Stimulated activated CD4-positive, alpha-beta T cell treated with anti-CD3 and anti-CD28 coated beads, Interleukin-1b, Interleukin-23, amount 100 ng/mL, for 4 hours (primary cell): ENCODE results near the gene RBMS1.
"Not testable (repeated sequence)": the region's sequence is repeated elsewhere in the genome, so short reads cannot be mapped to it uniquely, and the experiment has no call there.

Experiments
- DNase-seq, 2 donors: peaks; one replicate each; pipeline ENCODE4 v3.0.0-alpha.2; 2020; ENCODE audit warnings: low read depth in 2 of 2

RBMS1 gene

GRCh38 chr2:160471950-160472349 is 21.7 kb downstream of the RBMS1 start:
- DNase-seq, result no peak

- DNase-seq, result no peak
Observed at GRCh38 chr2:160469621-160470204, 23.9 kb downstream of the RBMS1 start.

GRCh38 chr2:160469164-160469563 is 24.4 kb downstream of the RBMS1 start:
- DNase-seq, result no peak

GRCh38 chr2:160467086-160467485 is 26.5 kb downstream of the RBMS1 start:
- DNase-seq, result no peak

- DNase-seq, result no peak
Observed at GRCh38 chr2:160465406-160465805, 28.2 kb downstream of the RBMS1 start.

GRCh38 chr2:160465002-160465401 is 28.6 kb downstream of the RBMS1 start:
- no peak for DNase-seq

- no peak for DNase-seq
Observed at GRCh38 chr2:160464017-160464416, 29.6 kb downstream of the RBMS1 start.

- DNase-seq, result no peak
Observed at GRCh38 chr2:160463245-160463644, 30.4 kb downstream of the RBMS1 start.

GRCh38 chr2:160460333-160460731 is 33.3 kb downstream of the RBMS1 start:
- DNase-seq, result no peak

GRCh38 chr2:160459538-160460332 is 33.9 kb downstream of the RBMS1 start:
- DNase-seq, result no peak

GRCh38 chr2:160458718-160459453 is 34.7 kb downstream of the RBMS1 start:
- no peak for DNase-seq

- no peak for DNase-seq
Observed at GRCh38 chr2:160457588-160457987, 36.0 kb downstream of the RBMS1 start.

GRCh38 chr2:160454070-160454797 is 39.4 kb downstream of the RBMS1 start:
- no peak for DNase-seq

GRCh38 chr2:160453111-160453820 is 40.3 kb downstream of the RBMS1 start:
- no peak for DNase-seq

- no peak for DNase-seq
Observed at GRCh38 chr2:160450486-160450885, 43.1 kb downstream of the RBMS1 start.

GRCh38 chr2:160448821-160449220 is 44.8 kb downstream of the RBMS1 start:
- not testable (repeated sequence) for DNase-seq

- DNase-seq, result no peak
Observed at GRCh38 chr2:160445673-160446072, 47.9 kb downstream of the RBMS1 start.

GRCh38 chr2:160442603-160443002 is 51.0 kb downstream of the RBMS1 start:
- no peak for DNase-seq

GRCh38 chr2:160440888-160441287 is 52.7 kb downstream of the RBMS1 start:
- no peak for DNase-seq

GRCh38 chr2:160439038-160439437 is 54.6 kb downstream of the RBMS1 start:
- DNase-seq, result not testable (repeated sequence)

- no peak for DNase-seq
Observed at GRCh38 chr2:160437273-160437672, 56.3 kb downstream of the RBMS1 start.
